ENCODE results near the gene SLC25A10.
A peak's percentile ranks its signal among the peaks of the same experiment; 100 is the strongest.

Gene SLC25A10

DNA sequence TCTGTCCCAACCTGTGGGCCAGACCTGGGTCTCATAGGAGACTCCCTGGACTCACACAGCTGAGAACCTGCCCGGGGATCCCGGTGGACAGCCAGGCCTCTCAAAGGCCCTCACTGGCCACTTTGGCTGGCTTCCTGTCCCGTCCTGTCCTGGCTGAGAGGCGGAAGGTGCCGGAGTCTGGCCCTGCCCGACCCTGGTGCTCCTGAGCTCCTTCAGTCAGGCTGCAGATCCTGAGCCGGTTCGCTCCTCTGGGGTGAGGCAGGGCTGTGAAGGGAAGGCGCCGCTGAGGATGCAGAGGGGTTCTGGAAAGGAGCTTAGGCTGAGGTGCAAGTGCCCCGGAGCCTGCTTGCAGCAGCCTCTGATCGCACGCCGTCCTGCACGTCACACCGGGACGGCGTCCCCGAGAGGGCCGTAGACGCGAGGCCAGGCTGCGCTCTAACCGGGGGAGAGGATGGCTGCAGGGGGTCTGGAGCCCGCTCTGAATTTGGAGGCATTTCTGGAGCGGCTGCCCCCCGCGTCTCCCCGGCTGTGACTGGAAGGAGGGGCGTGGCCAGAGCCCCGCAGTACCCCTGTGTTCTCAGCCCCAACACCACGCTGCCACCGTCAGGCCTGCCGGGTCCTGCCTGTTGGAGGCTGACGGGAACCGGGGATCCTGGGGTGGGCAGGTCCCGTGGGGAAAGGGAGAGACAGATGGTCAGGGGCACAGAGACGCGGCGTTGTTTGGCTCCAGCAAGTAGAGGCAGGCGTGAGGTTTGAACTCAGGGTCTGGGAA lies 24.1 kb upstream of the SLC25A10 start:
- DNase-seq (ENCODE audit: low spot score) (no peak), FAIRE-seq (no peak)

DNA sequence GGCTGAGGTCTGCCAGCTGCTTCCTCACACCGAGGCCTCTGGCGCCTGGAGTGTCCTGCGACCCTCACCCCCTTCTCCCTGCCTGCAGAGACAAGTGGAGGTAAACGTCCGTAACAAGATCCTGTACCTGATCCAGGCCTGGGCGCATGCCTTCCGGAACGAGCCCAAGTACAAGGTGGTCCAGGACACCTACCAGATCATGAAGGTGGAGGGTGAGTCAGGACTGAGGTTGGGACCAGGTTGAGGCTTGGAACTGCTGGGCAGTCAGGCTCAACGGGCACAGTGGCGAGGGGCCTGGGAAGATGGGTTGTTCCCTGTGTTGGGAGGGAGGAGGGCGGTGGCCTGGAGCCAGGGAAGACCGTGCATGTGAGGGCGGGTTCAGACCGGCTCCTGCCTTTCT lies 23.5 kb upstream of the SLC25A10 start:
- DNase-seq (ENCODE audit: low spot score): no peak
- no peak for FAIRE-seq

DNA sequence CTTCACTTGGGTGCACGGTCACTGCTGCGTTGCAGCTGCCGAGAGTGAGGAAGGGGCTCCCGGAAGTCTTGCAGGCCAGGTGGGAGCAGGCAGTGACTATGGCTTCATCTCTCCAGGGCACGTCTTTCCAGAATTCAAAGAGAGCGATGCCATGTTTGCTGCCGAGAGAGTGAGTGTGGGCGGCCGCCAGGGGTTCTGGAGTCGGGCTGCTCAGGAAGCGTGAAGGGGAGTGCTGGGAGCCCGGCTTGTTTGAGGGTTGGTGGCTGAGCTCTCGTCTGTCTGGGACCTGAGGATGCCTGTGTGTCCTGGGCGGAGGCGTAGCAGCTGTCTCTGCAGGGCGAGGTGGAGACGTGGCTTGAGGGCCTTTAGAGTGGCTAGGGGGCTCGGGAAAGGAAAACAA lies 22.0 kb upstream of the SLC25A10 start:
- FAIRE-seq (no peak), DNase-seq (ENCODE audit: low spot score) (no peak)

DNA sequence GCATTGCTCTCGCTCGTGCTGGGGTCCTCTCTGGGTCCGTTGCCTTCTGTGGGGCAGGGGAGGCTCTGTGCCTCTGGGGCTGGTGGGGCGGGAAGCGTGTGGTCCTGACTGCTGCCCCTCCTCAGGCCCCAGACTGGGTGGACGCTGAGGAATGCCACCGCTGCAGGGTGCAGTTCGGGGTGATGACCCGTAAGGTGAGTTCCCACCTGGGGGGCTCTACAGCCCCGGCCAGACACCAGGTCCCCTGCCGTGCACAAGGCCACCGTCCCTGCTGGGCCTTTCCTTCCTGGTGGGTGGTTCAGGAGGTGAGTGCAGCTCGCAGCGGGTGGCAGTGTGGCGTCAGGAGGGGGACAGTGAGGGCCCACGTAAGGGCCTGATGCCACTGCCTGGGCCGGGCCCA lies 21.5 kb upstream of the SLC25A10 start:
- DNase-seq (ENCODE audit: low spot score) (no peak), FAIRE-seq (peak; percentile 55)

DNA sequence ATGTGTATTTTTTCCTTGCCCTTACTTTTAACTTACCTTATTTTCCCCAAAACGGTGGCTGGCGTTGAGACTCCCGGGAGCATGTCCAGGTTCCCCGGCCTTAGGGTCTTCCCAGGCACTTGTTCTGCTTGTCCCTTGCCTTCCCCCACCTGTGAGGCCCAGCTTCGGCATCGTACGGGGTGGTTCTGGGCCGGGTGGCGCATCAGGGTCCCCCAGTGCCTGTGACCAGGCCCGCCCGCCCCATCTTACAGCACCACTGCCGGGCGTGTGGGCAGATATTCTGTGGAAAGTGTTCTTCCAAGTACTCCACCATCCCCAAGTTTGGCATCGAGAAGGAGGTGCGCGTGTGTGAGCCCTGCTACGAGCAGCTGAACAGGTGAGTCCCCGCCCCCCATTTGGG lies 20.9 kb upstream of the SLC25A10 start:
- no peak for FAIRE-seq

DNA sequence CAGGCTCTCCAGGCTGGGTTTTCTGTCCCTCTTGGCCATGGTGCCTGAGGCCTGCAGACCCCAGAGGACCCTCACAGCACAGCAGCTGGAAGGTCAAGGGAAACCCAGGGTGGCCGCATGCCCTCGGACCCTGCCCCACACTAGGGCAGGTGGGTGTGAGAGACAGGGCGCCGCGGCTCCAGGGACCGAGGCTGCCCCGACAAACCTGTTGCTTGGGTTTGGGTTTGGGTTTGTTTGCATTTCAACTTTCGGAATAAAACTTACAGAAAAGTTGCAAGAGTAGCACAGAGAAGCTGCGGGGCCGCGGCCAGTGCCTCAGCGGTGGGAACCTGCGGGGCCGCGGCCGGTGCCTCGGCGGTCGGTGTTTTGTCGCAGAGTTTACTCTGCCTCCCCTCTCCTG lies 20.5 kb upstream of the SLC25A10 start:
- FAIRE-seq (no peak), DNase-seq (ENCODE audit: low spot score) (no peak)

More for the DNA sequence above, 20.9 kb upstream of the SLC25A10 start:
- no peak for DNase-seq (ENCODE audit: low spot score)

DNA sequence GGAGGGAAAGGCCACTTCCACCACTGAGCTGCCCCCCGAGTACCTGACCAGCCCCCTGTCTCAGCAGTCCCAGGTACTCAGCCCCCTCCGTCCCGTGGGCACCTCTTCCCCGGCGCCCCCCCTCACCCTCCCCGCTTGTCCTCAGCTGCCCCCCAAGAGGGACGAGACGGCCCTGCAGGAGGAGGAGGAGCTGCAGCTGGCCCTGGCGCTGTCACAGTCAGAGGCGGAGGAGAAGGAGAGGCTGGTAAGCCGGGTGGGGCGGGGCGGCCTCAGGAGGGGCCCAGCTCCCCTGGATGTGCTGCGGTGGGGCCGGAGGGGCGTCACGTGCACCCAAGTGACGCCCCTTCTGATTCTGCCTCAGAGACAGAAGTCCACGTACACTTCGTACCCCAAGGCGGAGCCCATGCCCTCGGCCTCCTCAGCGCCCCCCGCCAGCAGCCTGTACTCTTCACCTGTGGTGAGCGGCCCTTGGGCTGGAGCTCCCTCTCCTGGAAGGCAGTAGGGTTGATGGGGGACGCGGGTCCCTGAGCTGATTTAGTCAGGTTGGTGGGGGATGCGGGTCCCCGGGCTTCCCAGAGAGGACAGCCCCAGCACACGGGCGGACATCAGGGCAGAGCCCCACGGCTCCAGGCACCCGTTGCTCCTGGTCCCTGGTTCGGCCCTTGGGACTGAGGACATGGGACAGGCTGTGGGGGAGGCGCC lies 18.4 kb upstream of the SLC25A10 start:
- FAIRE-seq (no peak), DNase-seq (ENCODE audit: low spot score) (no peak)

DNA sequence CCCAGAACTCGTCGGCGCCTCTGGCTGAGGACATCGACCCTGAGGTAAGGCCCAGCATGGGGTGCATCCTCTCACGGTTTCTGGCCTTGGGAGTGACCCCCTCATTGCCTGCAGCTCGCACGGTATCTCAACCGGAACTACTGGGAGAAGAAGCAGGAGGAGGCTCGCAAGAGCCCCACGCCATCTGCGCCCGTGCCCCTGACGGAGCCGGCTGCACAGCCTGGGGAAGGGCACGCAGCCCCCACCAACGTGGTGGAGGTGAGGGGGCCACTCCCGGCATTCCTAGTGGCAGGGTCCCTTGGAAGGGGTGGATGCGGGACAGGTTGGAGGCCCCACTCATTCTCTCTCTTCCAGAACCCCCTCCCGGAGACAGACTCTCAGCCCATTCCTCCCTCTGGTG lies 17.3 kb upstream of the SLC25A10 start:
- FAIRE-seq (no peak), DNase-seq (ENCODE audit: low spot score) (no peak)

DNA sequence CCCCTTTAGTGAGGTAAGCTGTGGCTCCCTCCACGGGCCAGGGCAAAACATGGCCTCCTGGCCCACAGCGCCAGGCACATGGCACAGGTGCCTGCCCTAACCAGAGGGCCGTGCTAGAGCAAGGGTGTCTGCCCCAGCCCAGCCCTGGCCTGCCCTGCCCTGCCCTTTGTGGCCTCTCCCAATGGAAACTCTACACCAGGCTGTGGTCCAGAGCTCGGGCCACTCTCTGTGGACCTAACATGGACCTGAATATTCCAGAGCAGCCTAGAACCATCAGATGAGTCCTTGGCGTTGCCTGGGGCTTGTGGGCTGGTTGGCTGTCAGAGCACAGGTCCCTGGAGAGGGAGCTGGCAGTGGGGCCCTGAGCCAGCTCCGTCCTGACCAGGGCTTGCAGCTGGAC lies 16.9 kb upstream of the SLC25A10 start:
- no peak for DNase-seq (ENCODE audit: low spot score)
- no peak for FAIRE-seq

DNA sequence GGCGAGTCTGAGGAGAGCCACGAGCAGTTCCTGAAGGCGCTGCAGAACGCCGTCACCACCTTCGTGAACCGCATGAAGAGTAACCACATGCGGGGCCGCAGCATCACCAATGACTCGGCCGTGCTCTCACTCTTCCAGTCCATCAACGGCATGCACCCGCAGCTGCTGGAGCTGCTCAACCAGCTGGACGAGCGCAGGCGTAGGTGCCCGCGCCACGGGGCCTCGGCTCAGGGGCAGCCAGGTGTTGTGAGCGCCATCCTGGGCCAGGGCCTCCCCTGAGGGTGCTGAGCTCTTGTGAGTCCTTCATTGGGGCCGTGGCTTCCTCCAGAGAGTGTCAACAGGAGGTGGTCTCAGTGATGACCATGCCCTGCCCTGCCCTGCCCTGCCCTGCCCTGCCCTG lies 16.3 kb upstream of the SLC25A10 start:
- FAIRE-seq (peak; percentile 40), DNase-seq (ENCODE audit: low spot score) (no peak)

DNA sequence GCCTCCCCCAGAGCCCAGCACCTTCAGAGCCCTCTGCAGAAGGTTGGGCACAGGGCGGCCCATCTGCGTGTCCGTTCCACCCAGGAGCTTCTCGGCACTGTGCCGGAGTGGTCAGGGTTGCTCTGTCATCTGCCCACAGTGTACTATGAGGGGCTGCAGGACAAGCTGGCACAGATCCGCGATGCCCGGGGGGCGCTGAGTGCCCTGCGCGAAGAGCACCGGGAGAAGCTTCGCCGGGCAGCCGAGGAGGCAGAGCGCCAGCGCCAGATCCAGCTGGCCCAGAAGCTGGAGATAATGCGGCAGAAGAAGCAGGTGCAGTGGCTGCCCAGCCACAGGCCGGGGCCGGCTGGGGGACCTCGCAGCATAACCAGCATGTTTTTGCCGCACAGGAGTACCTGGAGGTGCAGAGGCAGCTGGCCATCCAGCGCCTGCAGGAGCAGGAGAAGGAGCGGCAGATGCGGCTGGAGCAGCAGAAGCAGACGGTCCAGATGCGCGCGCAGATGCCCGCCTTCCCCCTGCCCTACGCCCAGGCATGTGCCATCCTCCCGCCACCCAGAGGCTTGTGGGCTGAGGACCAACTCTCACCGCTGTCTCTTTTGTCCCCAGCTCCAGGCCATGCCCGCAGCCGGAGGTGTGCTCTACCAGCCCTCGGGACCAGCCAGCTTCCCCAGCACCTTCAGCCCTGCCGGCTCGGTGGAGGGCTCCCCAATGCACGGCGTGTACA lies 15.7 kb upstream of the SLC25A10 start:
- no peak for FAIRE-seq
- DNase-seq (ENCODE audit: low spot score): no peak

DNA sequence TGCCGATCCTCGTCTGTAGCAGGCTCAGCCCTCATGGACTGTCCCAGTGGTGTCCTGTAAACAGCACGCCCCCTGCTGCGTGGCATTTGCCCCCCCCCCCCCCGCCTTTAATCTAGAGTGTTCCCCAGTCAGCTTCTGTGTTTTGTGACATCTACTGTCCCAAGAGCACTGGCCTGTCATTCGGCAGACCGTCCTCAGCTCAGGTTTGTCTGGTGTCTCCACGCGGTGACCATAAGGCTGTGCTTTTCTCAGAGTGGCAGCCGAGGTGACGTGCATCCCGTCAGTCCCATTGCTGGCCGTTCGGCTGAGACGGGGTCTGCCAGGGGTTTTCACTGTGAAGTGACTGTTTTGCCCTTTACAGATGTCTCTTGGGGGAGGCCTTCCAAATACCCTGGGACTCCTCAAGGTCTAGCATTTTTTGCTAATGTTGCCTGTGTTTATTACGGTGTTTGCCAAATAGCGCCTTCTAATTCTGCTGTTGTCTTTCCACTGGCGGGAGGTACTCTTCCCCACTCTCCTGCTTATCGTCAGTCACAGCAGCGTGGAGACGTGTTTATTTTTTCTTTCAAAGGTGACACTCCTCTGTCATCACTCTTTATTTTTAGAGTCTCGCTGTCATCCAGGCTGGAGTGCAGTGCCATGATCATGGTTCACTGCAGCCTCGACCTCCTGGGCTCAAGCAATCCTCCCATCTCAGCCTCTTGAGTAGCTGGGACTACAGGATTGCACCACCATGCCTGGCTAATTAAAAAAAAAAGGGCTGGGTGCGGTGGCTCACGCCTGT lies 14.6 kb upstream of the SLC25A10 start:
- no peak for DNase-seq (ENCODE audit: low spot score)
- FAIRE-seq: peak; percentile 9

DNA sequence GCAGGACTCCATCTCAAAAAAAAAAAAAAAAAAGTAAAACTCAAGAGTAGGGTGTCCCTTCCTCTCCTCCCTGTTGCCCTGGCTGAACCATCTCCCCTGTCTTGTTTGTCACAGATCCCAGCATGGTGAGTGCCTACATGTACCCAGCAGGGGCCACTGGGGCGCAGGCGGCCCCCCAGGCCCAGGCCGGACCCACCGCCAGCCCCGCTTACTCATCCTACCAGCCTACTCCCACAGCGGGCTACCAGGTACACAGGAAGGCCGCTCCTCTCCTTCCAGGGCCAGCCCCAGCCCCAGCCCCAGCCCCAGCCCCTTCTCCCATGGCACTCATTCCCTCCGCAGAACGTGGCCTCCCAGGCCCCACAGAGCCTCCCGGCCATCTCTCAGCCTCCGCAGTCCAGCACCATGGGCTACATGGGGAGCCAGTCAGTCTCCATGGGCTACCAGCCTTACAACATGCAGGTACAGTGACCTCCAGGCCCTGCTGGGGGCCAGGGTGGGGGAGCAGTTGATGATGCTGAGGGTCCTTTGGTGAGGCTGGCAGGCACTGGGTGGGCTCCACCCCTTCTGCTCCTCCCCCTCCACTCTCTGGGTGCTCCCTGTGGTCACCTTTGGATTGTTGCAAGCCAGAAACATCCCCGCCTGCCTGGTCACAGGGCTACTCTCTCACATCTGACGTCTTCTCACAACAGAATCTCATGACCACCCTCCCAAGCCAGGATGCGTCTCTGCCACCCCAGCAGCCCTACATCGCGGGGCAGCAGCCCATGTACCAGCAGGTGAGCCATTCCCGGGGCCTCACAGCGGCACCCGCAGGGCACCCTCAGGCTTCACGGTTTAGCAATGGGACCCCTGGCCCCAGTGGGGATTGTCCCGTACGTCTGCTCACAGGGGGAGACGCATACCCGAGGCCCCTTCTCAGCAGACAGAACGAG lies 11.5 kb upstream of the SLC25A10 start:
- no peak for FAIRE-seq

DNA sequence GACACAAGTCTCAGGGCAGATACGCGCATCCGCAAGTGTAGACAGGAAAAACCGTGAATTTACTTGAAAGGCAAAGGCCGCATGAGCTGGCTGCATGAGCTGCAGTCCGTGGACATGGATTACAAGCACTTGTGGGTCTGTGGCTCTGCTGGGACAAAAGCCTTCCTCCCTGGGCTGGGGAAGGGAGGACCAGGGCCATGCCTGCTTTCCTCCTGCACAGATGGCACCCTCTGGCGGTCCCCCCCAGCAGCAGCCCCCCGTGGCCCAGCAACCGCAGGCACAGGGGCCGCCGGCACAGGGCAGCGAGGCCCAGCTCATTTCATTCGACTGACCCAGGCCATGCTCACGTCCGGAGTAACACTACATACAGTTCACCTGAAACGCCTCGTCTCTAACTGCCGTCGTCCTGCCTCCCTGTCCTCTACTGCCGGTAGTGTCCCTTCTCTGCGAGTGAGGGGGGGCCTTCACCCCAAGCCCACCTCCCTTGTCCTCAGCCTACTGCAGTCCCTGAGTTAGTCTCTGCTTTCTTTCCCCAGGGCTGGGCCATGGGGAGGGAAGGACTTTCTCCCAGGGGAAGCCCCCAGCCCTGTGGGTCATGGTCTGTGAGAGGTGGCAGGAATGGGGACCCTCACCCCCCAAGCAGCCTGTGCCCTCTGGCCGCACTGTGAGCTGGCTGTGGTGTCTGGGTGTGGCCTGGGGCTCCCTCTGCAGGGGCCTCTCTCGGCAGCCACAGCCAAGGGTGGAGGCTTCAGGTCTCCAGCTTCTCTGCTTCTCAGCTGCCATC lies 10.6 kb upstream of the SLC25A10 start:
- no peak for DNase-seq (ENCODE audit: low spot score)
- FAIRE-seq: no peak

More for the DNA sequence above, 11.5 kb upstream of the SLC25A10 start:
- no peak for DNase-seq (ENCODE audit: low spot score)

DNA sequence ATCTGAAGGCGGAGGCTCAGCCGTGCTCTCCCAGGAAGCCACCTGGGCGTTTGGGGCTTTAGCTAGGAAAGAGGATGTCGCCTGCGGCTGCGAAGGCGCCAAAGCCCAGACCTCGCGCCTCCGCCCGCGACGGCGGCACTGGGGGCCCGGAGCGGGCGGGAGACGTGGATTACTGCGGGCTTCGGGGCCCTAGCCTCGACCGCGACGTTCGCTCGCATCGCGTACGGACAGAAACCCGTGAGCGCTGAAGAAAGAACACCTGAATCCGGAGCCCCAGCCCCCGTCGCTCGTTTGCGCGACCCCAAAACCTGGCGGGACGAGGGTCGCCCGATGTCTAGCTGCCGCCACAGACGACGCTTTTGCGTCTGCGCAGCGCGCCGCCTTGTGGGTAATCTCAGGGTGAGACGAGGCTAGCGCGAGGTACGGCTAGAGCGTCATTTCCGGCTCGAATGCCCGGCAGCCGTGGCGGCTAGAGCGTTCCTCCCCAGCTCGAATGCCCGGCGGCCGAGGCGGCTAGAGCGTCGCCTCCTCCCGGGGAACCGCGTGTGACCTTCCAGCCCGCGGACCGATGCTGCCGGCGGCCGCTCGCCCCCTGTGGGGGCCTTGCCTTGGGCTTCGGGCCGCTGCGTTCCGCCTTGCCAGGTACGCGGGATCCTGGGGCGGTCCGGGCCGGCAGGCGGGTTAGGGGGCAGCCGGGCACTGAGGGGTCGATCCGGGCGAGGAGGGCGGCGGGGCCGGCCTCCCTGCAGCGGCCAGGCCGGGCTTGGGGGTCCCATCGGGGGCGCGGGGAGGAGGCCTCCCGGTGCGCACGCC lies 8.9 kb upstream of the SLC25A10 start, which contains the start of gene MRPL12:
Gene MRPL12, plus strand, starts transcription at position 434 of the 813 bp plus-strand sequence. Its CDS starts 135 bp downstream, at position 569.
- FAIRE-seq (peak; percentile 98), DNase-seq (ENCODE audit: low spot score) (peak; percentile 99)

DNA sequence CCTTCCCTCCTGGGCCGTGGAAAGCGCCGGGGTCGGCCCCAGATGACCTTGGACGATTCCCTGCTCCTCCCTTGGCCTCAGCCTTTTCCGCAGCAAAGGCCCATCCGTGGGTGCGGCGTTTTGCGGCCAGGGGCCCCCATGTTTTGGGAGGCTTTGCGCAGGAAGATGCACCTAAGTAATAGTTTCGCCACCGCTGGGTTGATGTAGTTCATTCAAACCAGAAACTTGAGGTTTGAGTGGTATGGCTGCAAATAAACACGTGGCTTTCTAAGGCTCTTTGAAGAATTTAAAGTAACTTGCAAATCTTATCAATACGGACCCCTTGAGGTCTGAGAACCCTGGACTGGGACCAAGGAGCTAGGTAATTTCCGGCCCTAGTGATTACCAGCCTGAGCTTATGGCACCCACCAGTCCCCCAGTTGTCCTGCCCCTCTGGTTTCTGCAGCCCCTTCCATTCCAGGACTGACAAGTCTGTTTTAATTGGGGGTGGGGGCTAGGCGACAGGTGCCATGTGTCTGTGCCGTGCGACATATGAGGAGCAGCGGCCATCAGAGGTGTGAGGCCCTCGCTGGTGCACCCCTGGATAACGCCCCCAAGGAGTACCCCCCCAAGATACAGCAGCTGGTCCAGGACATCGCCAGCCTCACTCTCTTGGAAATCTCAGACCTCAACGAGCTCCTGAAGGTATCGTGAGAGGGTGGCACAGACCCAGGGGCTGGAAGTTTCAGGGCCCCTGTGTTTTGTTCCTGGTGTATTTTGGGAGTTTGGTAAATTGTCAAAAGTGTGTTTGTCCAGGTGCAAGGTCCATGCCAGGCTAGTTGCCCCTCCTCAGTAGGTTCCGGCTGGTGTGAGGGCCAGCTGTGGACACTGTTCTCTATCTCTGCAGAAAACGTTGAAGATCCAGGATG lies 8.1 kb upstream of the SLC25A10 start:
- FAIRE-seq: no peak
- no peak for DNase-seq (ENCODE audit: low spot score)

DNA sequence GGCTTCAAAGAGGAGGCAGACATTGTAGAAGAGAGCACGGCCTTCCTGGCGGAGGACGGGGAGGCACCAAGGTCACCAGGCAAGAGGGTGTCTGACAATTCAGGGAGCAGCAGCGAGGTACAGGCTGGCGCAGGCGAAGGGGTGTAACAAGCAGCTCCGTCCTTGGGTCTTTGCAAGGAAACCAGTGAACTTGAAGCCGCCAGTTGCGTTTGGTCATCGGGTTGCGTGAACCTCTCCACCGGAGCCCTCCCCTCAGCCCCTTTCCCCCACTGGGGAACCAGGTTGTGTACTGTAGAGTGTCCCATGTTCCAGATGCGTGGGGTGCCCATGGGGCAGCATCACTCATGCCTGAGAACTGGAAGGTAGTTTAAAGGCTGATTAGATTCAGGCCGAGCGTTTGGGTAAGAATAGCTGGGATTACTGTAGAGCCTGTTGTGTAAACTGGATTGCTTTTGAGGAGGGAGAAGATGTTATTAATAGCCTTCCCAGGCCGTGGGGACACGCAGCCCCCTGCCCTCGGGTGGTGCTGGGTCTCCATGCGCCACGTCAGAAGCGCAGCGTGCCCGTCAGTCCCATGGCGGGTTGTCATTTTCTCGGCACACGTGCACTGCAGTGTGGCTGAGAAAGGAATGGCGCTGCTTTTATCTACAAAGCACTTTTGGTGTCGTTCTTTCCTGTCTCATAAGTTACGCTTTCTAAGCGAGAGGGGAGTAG lies 6.4 kb upstream of the SLC25A10 start:
- DNase-seq (ENCODE audit: low spot score) (no peak), FAIRE-seq (no peak)

Measured in urothelium cell line (cell line).